ENCODE results near the gene MAP7D1.
"Not testable (repeated sequence)": the region's sequence is repeated elsewhere in the genome, so short reads cannot be mapped to it uniquely, and the experiment has no call there.

The MAP7D1 gene

DNA sequence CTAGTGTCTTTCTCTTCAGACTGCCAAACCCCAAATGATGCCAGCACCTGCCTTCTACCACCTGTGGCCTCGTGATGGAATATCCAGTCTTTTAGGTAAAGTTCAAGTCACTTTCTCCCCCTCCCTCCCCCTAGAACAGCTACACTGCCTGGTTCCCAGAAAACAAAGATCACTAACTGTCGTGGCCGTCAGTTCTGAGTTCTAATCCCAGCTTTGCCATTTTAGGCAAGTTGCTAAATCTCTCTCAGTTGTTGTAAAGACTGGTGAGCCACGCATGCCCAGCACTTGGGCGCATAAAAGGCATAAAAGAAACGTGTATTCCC is 6.0 kb upstream of the MAP7D1 start:
- no peak for DNase-seq (ENCODE audit: low read depth)
- no peak overlapping the region for H3K4me3 ChIP-seq (ENCODE audit: low read depth, low read length)

DNA sequence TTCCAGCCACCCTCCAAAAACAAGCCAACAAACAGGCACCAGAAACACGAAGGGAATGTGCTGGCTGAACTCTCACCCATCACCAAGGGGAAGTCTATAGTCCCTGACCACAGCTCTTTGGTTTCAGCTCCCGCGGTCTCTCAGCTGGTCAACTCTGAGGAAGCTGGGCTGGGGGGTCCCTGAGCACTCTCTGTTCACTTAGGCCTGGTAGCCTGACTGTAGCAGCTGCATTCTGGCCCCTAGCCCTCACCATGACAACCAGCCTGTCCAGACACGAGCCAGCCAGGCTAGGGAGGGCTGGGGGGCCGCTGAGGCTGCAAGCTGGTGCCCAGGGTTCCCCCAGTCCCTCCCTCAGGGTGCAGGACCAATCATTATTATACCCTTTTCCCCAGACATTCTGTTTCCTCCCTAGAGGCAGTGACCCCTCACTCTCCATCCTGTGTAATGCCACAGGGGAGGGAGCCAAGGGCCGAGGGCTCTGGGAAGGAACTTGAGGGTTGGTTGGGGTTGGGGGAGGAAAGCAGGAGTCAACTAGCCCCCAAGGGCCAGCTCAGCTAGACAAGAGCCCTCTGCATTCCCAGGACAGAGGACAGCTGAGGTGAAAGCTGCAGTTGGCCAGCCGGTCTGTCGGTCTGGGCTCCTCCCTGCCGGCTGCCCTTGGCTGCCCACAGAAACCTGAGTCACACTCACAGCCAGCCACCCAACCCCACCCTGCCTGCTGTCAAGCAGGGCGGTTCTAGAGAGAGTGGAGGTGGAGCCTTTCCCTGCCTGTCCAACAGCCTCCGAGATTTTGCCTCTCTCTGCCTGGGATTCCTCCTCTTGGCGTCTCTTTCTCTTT is 5.4 kb upstream of the MAP7D1 start:
- DNase-seq (ENCODE audit: low read depth), result peak; percentile 86
- H3K4me3 ChIP-seq (ENCODE audit: low read depth, low read length), result peak overlapping the region; percentile 2

DNA sequence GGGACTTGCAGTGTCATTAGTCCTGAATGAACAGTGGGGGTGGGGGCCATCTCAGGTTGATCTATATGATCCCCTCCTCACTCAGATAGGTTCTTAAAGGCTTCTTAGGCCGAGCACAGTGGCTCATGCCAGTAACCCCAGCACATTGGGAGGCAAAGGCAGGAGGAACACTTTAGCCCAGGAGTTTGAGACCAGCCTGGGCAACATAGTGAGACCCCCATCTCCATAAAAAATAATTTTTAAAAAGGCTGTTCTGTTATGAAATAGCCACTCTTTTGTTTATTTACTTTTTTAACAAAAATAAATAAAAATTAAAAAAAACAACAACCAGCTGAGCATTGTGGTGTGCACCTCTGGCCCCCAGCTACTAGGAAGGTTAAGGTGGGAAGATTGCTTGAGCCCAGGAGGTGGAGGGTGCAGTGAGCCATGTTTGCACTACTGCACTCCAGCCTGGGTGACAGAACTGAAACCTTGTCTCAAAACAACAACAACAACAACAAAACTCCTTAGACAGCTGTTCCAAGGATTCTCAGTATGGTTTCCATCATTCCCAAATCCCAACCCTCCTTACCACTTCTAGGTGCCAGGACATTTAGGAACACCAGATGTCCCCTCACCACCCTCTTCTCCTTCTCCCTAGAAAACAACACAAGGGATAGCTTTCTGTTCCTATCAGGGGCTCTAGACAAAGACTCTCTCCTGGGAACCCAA is 4.7 kb upstream of the MAP7D1 start:
- DNase-seq (ENCODE audit: low read depth), result no peak
- H3K4me3 ChIP-seq (ENCODE audit: low read depth, low read length), result no peak overlapping the region

DNA sequence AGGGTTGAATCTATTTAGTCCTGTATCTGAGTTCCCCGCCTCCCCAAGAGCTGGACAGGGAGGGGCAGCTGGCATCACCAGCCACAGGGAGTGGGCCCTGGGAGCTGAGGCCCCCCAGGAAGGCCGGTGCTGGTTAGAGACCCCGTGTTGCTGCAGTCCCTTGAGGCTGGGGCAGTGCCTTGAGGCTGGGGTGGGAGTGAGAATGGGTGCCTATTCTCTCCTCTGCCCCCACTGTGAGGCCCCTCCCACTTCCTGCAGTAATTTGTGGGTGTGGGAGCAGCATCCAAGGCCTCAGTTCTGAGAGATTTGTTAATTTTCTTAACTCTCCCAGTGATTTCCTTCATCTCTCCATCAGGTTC is 4.1 kb upstream of the MAP7D1 start:
- H3K4me3 ChIP-seq (ENCODE audit: low read depth, low read length), result no peak overlapping the region
- no peak for DNase-seq (ENCODE audit: low read depth)

DNA sequence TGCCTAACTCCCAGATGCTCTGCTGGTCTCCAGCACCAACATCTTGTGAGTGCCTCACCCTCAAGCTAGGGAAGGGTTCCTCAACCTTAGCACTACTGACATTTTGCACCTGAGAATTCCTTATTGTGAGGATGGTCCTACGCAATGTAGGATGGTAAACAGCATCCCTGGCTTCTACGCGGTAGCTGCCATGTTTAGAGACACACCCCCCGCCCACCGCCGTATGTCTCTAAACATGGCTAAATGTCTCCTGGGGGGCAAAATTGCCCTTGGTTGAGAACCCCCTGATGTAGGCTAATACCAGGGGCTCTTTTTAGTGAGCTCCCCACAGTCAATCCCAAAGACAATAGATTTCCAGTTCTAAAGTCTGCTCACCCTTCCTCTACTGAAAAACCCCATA is 2.5 kb upstream of the MAP7D1 start:
- no peak for DNase-seq (ENCODE audit: low read depth)
- no peak overlapping the region for H3K4me3 ChIP-seq (ENCODE audit: low read depth, low read length)

DNA sequence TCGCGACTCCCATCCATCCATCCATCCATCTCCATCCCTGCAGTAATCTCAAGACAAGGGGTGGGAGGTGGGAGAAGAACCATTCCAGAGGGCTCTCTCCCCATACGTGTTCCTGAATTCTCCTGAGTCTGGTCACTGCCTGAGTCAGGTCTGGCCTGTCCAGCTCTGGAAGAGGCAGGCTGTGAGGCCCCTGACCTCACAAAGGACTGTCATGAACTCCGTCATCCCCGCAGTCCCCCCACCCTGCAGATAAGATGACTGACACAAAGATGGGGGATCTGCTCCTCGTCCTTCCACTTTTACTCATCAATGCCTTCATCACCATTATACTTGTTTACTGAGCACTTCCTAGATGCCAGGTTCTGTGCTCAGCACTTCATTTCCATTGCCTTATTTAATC is 1.6 kb upstream of the MAP7D1 start:
- DNase-seq (ENCODE audit: low read depth), result no peak
- H3K4me3 ChIP-seq (ENCODE audit: low read depth, low read length), result no peak overlapping the region

DNA sequence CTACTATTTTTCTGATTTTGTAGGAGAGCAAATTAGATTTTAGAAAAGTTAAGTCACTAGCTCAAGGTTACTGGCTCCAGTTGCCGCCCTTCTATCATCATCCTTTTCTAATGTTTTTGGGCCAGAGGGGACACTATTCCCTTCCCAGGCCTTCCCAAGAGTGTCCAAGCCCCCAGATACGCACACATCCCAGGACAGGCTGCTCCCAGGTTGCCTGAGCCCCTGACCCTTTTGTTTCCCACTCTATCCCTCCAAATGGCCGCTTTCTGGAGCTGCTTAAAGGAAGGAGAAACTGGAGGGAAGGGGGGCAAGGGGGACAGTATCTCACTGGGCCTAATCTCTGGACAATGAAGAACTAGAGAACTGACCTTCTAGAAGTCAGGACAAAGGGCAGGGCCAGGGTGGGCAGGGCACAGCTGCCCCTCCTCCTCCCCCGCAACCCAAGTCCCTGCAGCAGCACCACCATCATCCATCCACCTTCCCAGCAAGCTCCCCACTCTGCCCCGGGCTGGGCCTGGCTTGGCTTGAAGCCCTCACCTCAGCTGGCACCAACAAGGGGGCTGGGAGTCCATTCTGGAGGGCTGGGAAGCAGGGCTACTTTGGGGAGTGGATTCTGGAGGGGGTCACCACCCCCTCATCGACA is 1.1 kb upstream of the MAP7D1 start:
- DNase-seq (ENCODE audit: low read depth), result no peak
- H3K4me3 ChIP-seq (ENCODE audit: low read depth, low read length), result peak overlapping the region; percentile 93

DNA sequence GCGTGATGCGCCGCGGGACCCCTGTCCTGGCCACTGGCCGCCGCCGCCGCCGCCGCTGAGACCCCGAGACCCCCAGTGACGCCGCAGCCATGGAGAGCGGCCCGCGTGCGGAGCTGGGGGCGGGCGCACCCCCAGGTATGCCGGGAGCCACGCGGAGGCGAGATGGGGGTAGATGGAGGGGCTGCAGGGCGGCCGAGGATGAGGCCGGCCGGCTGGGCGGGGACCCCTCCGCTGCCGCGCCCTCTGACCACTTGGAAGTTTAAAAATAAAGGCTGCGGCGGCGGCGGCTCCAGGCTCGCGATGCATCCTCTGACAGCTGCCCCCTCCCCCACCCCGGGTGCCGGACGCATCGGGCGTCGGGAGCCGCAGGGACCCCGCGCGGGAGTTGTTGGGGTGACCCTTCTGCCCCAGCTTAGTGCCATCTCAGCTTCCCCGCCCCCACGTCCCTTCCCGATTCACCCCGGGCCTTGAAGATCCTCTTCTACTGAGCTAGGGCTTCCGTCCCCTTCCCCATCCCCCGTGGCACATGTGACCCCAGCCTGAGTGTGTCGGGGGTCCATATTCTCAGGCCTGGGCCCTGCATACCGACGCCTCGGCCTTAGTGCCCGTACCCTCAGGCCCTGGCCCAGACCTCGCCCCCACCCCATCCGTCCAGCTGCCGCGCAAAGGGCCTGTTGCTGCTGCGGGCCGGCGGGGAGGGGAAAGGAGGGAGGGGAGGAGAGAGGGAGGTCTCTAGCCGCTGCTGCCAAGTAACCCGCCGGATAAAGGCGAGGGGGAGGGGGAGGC is 562 bp downstream of the MAP7D1 start:
- no peak for DNase-seq (ENCODE audit: low read depth)
- peak overlapping the region; percentile 93 for H3K4me3 ChIP-seq (ENCODE audit: low read depth, low read length)

DNA sequence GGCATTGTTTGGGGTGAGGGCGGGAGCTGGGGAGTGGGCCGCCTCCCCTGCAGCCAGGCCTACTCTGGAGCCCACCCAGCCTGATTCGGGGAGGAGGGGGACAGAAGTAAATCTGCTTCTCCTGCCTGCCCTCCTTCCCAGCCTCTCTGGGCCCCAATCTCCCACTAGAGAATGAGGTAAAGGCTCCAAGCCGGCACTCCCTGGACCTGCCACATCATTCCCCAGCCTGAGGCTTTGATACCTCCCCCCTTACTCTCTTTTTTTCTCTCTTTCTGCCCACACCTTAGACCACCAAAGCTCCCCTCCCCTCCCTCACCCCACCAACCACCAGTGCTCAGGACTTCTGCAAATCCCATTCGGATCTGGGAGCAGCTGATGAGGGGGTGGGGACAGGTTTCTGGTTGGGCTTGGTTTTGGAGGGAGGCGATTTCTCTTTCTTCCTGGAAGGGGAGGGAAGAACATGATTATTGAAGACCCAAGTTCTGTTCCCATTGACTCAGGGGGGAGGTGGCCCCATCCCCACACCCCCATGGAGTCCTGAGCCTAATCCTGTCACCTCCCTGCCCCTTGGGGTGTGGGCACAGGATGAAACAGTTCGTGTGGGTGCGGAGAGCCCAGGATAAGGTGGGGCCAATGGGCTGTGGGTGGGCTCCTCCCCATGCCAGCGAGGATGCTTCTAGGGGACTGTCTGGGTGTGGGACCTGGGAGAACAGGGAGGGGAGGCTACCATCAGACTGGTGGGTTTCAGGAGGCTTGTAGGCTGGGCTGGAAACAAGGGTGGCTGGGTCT is 1.3 kb downstream of the MAP7D1 start:
- H3K4me3 ChIP-seq (ENCODE audit: low read depth, low read length), result peak overlapping the region; percentile 93

DNA sequence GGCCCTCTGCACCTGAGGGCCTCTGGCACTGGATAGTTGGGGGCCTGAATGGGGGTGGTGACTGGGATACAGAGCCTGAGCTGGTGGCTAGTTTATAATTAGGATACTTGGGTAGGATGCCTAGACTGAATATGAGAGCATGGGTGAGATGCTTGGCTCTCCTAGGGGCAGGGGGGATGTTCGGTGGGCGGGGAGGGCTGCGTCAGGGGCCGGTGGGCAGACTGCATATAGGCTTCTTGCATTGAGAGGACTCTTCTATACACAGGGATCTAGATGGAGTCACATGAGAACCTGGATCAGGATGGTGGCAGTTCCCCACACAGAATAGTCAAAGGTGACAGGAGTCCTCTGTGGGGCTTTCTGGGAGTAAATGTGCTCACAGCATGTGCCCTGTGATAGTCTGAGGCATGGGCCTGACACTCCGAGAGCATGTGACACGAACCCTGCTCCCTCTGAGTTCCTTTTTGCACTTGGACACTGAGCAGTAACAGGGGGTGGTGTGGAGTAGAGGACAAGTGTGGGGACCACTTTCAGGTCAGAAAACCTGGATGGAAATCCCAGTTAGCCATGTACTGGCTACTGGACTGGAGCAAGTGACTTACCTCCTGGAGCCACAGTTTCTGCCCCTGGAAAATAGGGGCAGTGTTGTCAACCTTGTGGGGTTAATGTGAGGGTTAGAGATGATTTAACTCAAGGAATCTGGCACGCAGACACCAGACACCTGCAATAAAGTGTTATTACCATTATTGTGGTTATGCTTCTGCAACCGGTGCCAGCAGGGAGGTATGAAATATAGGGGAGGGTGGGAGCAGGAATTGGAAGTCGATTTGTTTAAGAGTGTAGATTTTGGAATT is 2.2 kb downstream of the MAP7D1 start:
- H3K4me3 ChIP-seq (ENCODE audit: low read depth, low read length), result peak overlapping the region; percentile 93
- DNase-seq (ENCODE audit: low read depth), result no peak

More for the DNA sequence above, 1.3 kb downstream of the MAP7D1 start:
- DNase-seq (ENCODE audit: low read depth), result no peak

DNA sequence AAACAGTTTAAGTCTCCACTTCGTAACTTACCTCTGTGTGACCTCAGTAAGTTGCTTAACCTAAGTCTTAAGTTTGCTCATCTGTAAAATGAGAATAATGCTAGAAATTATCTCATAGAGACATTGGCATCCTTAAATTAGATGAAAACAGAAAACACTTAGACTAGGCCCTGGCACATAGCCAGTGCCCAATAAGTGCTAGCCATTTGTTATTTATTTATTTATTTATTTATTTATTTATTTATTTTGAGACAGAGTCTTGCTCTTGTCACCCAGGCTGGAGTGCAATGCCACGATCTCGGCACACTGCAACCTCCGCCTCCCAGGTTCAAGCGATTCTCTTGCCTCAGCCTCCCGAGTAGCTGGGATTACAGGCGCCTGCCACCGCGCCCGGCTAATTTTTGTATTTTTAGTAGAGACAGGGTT is 2.9 kb downstream of the MAP7D1 start:
- peak overlapping the region; percentile 93 for H3K4me3 ChIP-seq (ENCODE audit: low read depth, low read length)

DNA sequence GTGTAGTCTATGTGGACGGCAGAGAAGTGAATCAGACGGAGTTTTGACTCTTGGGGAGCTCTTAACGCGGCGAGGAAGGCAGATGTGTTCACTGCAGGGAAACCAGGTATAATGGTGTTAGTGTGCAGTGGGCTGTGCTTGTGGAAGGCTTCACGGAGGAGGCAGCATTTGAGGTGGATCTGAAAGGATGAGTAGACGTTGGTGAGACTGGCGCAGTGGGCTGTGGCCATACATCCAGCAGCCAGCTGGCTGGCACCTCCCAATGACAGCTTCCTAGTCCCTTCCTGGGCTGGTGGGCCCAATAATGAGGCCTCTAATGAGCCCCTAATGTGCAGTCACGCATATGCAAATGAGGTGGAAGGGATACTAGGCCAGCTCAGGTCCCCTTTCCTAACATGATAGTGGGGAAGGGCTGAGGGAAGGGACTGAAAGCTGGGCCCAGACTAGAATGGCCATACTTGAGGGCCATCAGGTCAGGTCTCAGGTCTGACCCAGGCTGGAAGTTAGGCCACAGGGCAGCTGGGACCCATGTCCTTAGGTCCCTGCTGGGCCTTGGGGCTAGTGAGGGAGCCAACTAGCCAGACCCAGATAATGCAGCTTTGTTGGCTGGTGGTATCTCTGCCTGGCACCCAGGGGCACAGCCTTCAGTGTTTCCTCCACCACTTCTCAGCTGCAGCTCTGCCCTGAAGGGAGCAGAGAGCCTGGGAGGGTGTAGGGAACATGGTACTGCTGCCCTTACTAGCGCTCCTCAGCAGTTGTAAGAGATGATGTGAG is 3.8 kb downstream of the MAP7D1 start:
- no peak for DNase-seq (ENCODE audit: low read depth)
- no peak overlapping the region for H3K4me3 ChIP-seq (ENCODE audit: low read depth, low read length)

More for the DNA sequence above, 2.9 kb downstream of the MAP7D1 start:
- not testable (repeated sequence) for DNase-seq (ENCODE audit: low read depth)

DNA sequence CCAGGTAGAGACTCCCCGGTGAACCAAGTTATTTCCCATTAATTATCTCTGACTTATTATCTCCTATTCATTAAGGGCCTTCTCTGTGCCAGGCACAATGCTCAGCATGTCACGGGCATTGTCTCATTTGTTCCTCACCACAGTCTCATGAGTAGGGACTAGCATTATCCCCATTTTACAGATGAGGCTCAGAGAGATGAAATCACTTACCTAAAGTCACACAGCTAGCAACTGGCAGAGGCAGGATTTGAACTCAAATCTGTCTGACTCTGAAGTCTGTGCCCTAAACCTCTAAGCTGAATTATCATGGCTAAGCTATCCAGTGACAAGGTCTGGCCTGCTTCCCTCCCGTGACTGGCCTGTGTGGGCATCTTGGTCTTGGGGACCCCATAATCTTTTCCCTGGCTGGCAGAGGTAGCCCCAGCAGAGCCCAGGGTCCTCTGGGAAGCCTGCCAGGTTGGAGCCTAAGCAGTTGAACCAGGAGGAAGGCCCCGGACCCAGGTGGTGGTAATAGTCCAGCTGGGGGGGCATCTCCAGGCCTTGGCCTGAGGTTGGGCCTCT is 4.5 kb downstream of the MAP7D1 start:
- DNase-seq (ENCODE audit: low read depth), result no peak

DNA sequence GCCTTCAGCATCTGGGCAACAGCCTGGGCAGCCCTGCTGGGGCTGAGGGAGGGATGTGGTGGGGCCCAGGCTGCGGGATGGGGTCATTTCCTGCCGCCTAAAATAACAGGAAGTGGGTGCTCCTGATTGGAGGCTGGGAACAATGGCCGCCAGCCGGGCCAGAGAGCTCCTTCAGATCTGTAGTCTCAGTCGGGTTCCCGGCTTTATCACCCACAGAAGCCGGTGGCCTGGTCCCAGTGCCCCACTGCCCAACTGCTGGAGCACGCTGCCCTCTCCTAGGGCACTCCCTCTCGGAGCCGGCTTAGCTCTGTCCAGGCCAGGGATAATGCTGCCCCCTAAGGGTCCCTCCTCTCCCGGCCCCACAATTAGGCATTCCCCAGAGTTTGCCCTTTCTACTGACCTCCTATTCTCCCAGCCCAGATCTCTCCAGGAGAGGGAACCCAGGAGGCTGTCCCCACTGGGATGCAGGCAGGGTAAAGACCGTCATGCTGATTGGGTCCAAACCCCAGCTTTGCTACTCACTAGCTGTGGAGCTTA is 5.1 kb downstream of the MAP7D1 start:
- H3K4me3 ChIP-seq (ENCODE audit: low read depth, low read length), result peak overlapping the region; percentile 49
- no peak for DNase-seq (ENCODE audit: low read depth)

More for the DNA sequence above, 4.5 kb downstream of the MAP7D1 start:
- H3K4me3 ChIP-seq (ENCODE audit: low read depth, low read length), result peak overlapping the region; percentile 49

DNA sequence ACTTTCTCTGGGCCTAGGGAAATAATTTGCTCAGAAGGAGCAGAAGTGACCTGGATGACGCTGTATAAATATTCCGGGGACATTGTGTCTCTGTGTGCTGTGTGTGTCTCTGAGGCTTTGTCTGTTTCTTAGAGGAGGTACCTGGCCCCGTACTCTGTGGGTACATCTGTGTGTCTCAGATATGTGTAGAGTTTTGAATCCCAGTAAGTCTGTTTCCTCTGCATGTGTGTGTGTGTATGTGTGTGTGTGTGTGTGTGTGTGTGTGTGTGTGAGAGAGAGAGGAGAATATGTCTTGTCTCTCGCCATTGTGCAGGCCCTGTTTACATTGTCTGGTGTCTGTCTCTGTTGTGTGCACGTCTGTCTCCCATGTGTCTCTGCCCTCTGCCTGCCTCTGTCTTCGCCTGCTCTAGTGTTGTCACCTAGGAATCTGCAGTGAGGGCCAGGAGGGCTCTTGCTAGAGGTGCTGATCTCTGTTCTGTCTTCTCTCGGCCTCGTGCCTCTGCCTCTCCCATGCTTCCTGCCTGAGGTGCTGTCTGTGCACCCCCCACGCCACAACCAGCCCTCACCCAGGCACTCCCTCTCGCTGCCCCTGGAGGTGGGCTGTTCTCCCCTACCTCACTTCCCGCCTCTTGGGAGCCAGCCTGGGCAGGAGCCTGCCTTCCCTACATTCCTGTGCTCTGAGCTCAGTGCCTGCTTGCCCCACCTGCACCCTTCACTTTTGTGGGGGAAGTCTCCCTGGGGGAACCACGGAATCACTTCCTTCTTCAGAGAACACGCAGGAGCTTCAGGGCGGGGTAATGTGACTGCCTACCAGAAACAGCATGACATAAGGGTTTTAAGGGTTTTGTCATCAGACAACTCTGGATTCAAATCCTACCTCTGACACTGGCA is 5.9 kb downstream of the MAP7D1 start:
- H3K4me3 ChIP-seq (ENCODE audit: low read depth, low read length), result peak overlapping the region; percentile 49
- DNase-seq (ENCODE audit: low read depth), result no peak

DNA sequence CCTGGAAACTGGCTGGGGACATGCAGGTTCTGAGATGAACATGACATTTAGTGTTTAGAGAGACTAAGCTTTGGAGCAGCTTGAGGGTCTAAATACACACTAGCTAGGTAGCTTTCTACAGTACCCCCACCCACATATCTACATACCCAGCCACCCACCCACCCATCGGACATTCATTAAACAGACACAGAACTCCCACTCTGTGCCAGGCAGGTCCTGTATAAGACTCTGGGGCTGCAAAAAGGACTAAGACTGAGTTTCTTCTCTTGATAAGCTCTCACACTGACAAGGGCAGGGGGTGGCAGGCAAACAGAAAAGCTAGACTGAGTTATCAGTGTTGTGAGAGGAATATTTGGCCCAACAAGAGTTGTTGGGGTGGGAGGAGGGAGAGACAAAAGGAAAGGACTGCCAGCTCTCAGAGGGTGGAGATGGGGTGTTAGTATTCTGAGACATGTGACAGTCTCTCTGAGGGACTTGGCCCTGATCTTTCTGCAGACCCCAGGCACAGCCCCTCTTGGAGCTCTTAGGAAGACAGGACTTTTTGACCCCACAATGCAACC is 6.8 kb downstream of the MAP7D1 start:
- no peak overlapping the region for H3K4me3 ChIP-seq (ENCODE audit: low read depth, low read length)
- DNase-seq (ENCODE audit: low read depth), result no peak

Data from skeletal muscle cell (primary cell).